ELF-1 (cell line): ENCODE measurements around the gene FAM20A.

Source experiments
- DNase-seq: peaks from one replicate; pipeline ENCODE4 v3.0.0-alpha.2; 2016; ENCODE audit warnings: low read depth, low spot score

FAM20A gene

GRCh38 chr17:68600931-68601564, at the start of gene FAM20A:
Gene FAM20A, minus strand, starts transcription at chr17:68601367. Its CDS starts 701 bp downstream, at chr17:68600666.
- DNase-seq = peak; percentile 63

GRCh38 chr17:68649324-68649723, 48.2 kb upstream of the FAM20A start:
- no peak for DNase-seq

DNA sequence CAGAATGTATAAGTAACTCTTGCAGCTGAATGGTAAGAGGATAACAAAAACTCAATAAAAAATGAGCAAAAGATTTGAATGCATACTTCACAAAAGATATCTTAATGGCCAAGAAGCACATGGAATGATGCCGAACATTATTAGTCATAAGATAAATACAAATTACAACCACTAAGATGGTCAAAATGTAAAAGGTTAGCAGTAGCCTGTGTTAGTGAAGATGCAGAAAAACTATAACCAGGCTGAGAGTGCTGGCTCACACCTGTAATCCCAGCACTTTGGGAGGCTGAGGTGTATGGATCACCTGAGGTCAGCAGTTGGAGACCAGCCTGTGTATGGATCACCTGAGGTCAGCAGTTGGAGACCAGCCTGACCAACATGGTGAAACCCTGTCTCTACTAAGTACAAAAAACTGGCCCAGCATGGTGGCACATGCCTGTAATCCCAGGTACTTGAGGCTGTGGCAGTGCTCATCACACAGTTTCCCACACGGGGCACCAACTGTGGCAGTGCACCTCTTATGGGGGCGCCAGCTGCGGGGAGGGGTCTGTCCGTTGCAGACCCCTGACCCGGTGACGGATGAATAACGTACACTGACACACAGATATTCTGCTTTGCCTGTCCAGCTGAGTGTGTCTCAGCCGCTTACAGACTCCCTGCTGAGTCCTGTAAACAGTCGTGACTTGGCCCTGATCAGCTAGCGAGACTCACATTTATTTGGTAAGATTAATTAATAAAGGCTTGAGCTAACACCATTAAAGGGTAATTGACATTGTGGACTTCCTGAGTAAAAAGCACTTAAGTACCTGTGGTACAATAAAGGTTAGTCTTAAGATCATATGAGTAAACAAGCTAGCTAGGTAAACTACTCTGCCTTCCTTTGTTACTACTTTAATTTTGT, 45.7 kb upstream of the FAM20A start:
- no peak for DNase-seq

- no peak for DNase-seq
These were observed 40.9 kb upstream of the FAM20A start for GRCh38 chr17:68642118-68642412.

DNA sequence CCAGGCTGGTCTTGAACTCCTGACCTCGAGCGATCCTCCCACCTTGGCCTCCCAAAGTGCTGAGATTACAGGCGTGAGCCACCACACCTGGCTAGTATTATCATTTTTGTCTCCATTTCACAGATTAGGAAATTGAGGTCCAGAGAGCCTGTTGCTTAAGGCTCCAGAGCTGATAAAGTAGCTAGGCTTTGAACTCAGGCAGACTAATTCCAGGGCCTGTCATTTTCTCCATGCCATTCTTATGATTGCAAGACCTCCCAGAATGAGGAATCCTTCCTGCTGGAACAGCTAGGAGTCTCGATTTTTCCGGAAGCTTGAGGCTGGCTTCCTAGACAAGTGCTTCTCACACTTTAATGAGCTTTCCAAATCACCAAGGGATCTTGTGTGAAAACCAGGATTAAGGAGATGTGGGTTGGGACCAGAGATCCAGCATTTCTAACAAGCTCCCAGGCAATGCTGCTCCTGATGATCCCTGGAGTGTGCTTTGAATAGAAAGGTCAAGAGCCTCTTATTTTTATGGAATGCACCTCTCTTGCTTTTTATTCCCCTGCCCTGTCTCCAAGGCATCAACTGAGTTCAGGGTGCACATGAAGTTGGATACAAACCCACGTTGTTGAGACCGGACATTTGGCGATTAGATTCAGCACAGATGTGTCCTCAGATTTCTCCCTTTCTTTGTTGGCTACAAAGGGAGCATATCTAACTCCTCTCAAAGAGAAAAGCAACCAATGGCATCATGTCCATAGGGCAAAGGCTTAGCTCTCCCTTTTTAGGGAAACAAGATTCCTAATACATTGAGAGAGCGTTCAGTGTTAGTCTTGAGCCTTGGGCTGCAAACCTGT, 40.3 kb upstream of the FAM20A start:
- peak; percentile 6 for DNase-seq

- DNase-seq = no peak
These were observed 39.2 kb upstream of the FAM20A start for GRCh38 chr17:68640242-68640989.

DNA sequence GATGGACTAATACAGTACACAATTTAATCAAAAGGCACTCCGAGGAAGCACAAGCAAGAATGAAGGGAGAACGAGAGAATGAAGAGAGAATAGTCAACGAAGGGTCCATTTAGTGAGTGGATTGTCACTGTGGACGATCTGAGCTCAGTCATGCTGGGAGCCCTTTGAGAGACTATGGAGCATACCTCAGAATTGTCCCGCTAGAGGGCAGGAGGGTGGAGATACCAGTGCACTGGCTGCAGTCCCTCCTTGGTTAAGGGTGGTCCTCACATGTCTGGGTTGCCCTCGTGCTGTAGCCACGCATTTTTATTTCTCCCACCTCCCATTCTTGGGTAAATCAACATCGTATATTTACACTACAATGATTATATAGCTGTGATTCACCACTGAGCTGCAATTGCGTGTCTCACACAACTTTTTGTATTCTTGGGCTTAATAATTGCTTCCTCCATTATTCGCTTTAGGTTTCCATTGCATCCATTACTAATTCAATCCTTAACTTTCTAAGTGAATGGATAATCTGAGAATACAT, 33.2 kb upstream of the FAM20A start:
- DNase-seq = no peak

DNA sequence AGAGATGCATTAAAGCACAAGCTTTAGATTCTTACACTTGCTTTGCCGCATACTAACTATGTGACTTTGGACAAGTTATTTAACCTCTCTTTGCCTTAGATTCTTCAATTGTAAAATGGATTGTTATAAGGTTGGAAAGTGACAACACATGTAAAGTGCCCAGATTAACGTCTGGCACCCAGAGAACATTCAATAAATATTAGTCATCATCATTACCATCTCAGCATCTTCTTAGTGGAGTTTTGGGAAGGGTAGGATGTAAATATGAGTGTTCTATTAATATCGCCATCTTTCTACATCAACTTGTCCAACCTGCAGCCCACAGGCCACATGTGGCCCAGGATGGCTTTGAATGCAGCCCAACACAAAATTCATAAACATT, 27.4 kb upstream of the FAM20A start:
- no peak for DNase-seq

- DNase-seq = peak; percentile 44
These were observed 26.9 kb upstream of the FAM20A start for GRCh38 chr17:68627956-68628575.

DNA sequence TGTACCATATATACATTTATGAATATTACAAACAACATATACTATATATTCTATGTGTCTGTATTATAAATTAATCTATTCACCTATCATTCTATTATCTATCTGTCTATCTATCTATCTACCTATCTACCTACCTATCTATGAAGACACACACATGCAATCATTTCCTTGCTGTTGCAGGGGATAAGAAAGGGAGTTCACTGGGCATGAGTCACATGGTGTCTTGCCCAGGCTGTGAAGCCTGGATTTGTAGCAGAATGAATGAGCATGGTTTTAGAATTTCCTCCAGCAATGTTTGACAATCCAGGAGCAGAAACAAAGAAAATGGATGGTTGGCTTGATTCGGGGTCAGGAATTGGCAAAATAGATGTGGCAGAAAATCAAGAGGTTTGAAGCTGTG, 23.2 kb upstream of the FAM20A start:
- no peak for DNase-seq

DNA sequence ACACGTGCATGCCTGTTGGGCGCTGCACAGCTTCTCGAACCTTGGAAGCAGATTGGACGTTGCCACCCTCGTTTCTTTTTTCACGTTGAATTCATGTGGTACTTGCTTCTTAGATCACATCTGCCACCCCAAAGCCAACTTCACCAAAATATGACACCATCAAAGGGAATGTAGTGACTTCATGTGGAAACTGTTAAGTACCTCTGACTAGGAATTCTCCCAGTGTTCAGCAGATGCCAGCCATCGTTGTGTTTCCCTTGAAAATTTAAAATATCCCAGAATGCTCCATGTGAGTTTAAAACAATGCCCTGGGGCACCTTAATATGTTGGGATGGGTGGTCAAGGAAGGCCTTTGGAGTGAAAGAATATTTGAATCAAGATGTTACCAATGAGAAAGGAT, 22.6 kb upstream of the FAM20A start:
- no peak for DNase-seq

DNA sequence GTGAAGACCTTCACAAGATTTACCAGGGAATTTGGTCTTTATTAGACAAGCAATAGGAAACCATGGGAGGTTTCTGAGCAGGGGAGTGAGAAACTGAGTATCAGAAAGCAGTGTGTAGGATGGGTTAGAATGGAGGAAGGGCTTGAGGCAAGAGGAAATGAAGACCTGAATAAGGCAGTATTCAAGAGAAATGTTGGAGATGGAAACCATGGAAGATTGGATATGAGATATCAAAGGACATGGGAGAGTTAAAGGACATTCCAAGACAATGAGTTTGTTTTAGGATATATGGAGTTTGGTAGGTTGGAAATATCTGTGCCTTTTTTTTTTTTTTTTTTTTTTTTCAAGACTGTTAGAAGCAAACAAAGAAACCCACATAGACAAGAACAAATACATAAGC, 21.3 kb upstream of the FAM20A start:
- DNase-seq = no peak

GRCh38 chr17:68621065-68621464, 19.9 kb upstream of the FAM20A start:
- DNase-seq = no peak

DNA sequence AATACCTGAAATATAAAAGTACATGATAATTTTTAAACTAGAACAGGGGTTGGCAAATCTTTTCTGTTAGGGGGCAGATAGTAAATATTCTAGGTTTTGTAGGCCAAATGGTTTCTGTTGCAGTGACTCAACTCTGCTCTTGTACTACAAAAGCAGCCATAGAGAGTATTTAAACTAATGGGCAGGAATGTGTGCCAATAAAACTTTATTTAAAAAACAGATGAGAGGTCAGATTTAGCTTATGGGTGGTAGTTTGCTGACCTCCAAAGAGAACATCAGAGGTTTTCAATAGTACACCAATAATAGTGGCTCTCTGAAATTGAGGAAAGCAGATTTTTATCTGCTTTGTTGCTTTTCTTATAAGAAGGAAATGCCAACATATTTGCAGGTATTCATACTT, 15.2 kb upstream of the FAM20A start:
- no peak for DNase-seq

DNA sequence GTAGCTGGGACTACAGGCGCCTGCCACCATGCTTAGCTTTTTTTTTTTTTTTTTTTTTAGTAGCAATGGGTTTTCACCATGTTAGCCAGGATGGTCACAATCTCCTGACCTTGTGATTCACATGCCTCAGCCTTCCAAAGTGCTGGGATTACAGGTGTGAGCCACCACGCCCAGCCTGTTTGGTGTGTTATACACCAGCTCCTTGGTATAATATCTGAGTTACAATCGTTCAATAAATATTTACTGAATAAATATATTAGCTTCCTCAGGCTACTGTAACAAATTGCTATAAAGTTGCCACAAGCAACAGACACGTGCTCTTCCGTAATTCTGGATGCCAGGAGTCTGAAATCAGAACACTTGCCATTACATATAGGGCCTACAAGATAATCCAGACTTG, 13.6 kb upstream of the FAM20A start:
- DNase-seq = no peak

GRCh38 chr17:68613739-68614298, 12.7 kb upstream of the FAM20A start:
- DNase-seq = peak; percentile 95

DNA sequence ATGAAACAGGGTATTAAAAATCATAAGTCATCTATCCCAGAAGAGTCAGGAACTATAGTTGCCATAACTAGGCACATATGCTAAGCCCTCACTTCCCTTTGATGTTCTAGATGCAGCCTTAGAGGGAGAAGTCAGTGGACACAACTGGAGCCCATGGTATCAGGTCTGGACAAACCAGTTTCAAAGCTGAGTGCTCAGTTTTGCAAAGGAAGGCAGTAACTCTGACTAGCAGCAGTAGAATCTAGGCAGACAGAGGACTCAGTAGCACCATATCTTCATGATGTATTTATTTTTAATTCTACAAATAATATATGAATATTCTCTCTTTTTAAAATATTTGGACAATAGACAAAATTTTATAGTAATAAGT, 11.7 kb upstream of the FAM20A start:
- DNase-seq = no peak

DNA sequence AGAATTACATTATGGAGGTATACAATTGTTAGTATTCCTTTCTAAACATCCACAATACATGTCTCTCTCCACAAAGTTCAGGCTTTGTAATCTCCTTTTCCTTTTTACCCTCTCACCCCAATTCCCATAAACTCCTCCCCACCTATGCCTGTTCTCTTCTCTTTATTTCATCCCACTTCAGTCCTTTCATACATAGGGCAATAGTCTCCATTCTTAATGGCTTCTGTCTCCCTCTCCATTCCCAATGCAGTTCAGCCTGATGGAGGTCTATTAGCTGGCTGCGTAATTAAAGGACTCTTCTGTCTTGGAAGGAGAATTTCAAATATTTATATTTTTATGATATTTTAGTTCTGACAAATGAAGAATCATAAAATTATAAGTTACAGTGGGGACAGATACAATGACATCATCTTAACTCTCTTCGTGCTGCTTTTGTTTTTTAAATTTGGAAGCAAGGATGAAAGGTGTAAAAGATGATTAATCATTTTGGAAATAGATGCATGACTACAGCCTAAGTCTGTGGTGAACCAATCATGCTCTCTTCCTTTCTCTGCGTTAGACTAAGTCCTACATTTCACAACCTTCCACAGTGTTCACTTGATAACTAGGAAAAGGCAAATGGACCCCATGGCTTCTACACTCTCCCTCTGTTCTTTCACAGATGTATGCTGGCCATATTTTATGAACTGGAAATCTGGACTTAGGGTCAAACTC, 11.2 kb upstream of the FAM20A start:
- no peak for DNase-seq

- DNase-seq = no peak
These were observed 10.4 kb upstream of the FAM20A start for GRCh38 chr17:68611353-68612208.
